Mucosa of rectum (tissue), 2 donors: ENCODE data around the gene PLXDC2.

Experiments used
- H3K27ac ChIP-seq, 2 donors: one replicate each; pipeline ENCODE4 v1.7.0; 2013; ENCODE audit warnings: inconsistent platforms in 2 of 2, low read depth in 2 of 2, low read length in 2 of 2
- H3K27me3 ChIP-seq, 2 donors: one replicate each; pipeline ENCODE4 v1.7.0; 2013; ENCODE audit warnings: low read length in 2 of 2; ENCODE audit not compliant: control insufficient read depth in 2 of 2, insufficient read depth in 2 of 2
- H3K36me3 ChIP-seq, 2 donors: one replicate each; pipeline ENCODE4 v1.7.0; 2013; ENCODE audit warnings: low read length in 2 of 2; ENCODE audit not compliant: control insufficient read depth in 2 of 2, insufficient read depth in 2 of 2
- H3K4me1 ChIP-seq, 2 donors: one replicate each; pipeline ENCODE4 v1.7.0; 2013; ENCODE audit warnings: low read length in 2 of 2, mild to moderate bottlenecking in 1 of 2; ENCODE audit not compliant: control insufficient read depth in 2 of 2, insufficient read depth in 2 of 2
- H3K4me3 ChIP-seq, 2 donors: one replicate each; pipeline ENCODE4 v1.7.0; 2013; ENCODE audit warnings: low read length in 2 of 2
- H3K9ac ChIP-seq, 2 donors: one replicate each; pipeline ENCODE4 v1.7.0; 2013; ENCODE audit warnings: low read length in 2 of 2, low read depth in 1 of 2, mild to moderate bottlenecking in 1 of 2
- H3K9me3 ChIP-seq, 2 donors: one replicate each; pipeline ENCODE4 v1.7.0; 2013; ENCODE audit warnings: low read length in 2 of 2; ENCODE audit not compliant: control insufficient read depth in 2 of 2
- donor health status: healthy.
- donor health status: Normal muscosa, but diverticular disease.

PLXDC2 gene

DNA sequence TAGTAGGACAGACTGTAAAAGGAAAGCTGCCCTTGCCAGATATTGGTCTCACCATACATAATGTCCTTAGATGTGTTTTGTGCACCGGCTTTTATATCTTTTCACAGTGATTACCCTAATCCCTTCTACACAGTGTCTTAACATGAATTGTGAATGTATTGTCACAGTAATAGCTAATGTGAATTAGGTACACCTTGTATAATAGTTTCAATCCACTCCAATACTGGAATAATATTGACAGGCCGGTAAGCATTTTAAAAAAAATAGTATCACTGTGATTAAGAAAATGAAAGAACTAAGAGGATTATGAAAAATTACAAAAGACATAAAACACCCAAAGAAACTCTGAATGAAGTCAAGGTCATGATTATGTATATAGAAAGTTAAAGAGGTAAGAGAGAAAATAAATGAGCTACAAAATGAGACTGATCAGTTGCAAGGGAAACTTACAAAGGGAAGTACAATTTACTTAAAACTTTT, 420.9 kb downstream of the PLXDC2 start:
- Histone ChIP-seq H3K36me3 (peaks cover 0 to 2% of the 10 kb centered on the region in 2 donors), H3K9ac (no peak overlapping the region), H3K4me1 (no peaks in the 10 kb centered on the region), H3K27me3 (no peaks in the 10 kb centered on the region), H3K4me3 (no peak overlapping the region), H3K9me3 (no peaks in the 10 kb centered on the region), H3K27ac (no peak overlapping the region)

DNA sequence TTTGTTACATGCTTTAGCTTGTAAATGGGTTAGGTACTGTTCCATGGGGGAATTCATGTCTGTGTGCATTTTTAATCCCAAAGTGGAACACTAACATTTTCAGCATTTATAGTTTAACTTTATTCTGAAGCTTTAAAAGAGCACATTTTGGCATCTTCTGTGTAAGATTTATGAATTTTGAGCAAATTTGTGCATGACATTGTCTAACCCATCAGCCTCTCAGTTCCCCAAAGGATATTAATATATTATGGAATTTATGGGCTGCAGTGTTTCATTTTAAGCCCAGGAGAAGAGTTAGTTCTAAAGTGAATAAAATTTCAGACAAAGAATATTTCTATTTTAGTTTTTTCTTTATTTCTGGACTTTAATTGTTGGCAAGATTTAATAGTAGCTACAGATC, 421.4 kb downstream of the PLXDC2 start:
- H3K9me3 ChIP-seq = no peaks in the 10 kb centered on the region
- H3K4me3 ChIP-seq = no peak overlapping the region
- H3K9ac ChIP-seq = no peak overlapping the region
- no peaks in the 10 kb centered on the region for H3K27me3 ChIP-seq
- peaks cover 0 to 2% of the 10 kb centered on the region in 2 donors for H3K36me3 ChIP-seq
- no peak overlapping the region for H3K27ac ChIP-seq
- H3K4me1 ChIP-seq = no peaks in the 10 kb centered on the region

DNA sequence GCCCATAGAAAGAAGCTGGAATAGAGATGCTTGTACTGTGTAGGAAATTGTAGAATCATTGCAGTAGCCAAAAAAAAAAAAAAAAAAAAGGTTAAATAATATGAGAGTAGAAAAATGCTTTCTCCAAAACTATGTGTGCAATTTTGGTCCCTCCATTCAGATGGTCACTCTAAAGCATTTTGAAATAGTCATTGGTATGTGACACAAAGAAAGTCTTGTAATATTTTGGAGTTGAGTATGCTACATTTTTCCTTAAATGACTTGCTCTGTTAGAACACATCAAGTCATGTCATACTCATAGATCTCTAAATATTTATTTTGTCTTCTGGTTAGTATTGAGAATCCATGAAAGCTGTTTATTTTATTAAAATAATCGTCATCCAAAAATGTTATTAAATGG, 424.4 kb downstream of the PLXDC2 start:
- Histone ChIP-seq H3K27ac (no peak overlapping the region), H3K9ac (no peak overlapping the region), H3K27me3 (no peaks in the 10 kb centered on the region), H3K4me1 (no peaks in the 10 kb centered on the region), H3K4me3 (no peak overlapping the region), H3K36me3 (peaks cover under 1 to 1% of the 10 kb centered on the region in 2 donors), H3K9me3 (no peaks in the 10 kb centered on the region)

DNA sequence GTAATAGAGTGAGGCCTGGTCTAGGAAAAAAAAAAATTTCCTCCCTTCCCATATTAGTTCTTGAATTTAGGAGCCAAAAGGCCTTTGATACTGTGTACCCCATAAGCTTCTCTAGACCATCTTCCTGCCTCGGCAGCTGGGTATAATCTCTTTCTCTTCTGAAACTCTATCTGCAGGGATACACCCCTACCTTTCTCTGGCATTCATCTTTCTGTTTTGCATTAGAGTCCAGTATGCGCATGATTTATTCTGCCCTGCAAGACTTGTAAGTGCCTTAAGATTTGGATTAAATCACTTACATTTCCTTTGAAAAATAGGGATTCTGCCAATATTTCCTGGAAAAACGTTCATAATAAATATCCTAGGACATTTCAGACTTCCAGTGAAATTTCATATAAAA, 431.2 kb downstream of the PLXDC2 start:
- Histone ChIP-seq H3K27ac (no peak overlapping the region), H3K4me3 (no peak overlapping the region), H3K9ac (no peak overlapping the region), H3K36me3 (peaks cover 9 to 10% of the 10 kb centered on the region in 2 donors), H3K9me3 (no peaks in the 10 kb centered on the region), H3K27me3 (no peaks in the 10 kb centered on the region), H3K4me1 (no peaks in the 10 kb centered on the region)

GRCh38 chr10:20247891-20248708, 431.9 kb downstream of the PLXDC2 start:
- H3K9me3 ChIP-seq = no peaks in the 10 kb centered on the region
- H3K9ac ChIP-seq = no peak overlapping the region
- H3K36me3 ChIP-seq = peaks cover 9 to 10% of the 10 kb centered on the region in 2 donors
- H3K4me1 ChIP-seq = no peaks in the 10 kb centered on the region
- no peak overlapping the region for H3K27ac ChIP-seq
- no peak overlapping the region for H3K4me3 ChIP-seq
- H3K27me3 ChIP-seq = no peaks in the 10 kb centered on the region

DNA sequence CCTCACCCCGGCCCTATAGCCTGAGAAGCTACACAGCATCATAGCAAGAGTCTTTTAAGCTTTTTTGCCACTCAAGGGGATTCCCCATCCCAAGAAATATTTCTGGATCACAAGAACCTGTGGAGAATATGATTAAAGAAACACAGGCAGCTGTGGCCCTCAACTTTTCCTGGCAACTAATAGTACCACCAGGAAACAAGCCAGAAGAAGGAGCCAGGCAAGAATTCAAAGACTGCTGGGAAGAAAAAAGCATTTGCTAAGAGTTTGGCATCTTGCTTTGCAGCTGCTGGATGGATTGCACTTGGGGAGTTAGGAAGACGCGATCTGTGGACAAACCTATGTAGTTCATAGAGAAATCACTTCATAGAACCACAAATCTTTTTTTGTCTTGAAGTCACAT, 437.8 kb downstream of the PLXDC2 start:
- no peaks in the 10 kb centered on the region for H3K36me3 ChIP-seq
- H3K27me3 ChIP-seq = no peaks in the 10 kb centered on the region
- no peaks in the 10 kb centered on the region for H3K4me1 ChIP-seq
- no peak overlapping the region for H3K9ac ChIP-seq
- no peak overlapping the region for H3K27ac ChIP-seq
- no peaks in the 10 kb centered on the region for H3K9me3 ChIP-seq
- H3K4me3 ChIP-seq = no peak overlapping the region

DNA sequence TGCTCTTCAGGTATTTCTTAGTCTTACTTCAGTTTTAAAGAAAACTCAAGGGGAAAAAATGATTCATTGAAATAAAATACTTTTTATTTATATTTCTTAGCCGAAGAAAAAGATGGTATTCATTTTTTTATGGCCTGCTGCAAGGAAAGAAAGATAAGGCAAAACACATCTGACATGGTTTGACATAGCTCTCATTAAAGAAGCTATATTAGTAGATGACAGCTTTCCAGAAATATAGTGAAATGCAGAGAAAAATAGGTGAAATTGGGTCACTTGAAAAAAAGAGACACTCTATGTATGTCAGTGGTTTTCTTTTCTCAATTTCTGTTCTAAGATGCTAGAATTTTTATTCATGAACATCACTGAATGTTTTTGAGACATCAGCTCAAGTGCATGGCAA, 438.3 kb downstream of the PLXDC2 start:
- Histone ChIP-seq H3K4me3 (no peak overlapping the region), H3K9me3 (no peaks in the 10 kb centered on the region), H3K27me3 (no peaks in the 10 kb centered on the region), H3K4me1 (no peaks in the 10 kb centered on the region), H3K36me3 (no peaks in the 10 kb centered on the region), H3K27ac (no peak overlapping the region), H3K9ac (no peak overlapping the region)

- Histone ChIP-seq H3K27ac (no peak overlapping the region), H3K9me3 (no peaks in the 10 kb centered on the region), H3K9ac (no peak overlapping the region), H3K4me1 (no peaks in the 10 kb centered on the region), H3K27me3 (no peaks in the 10 kb centered on the region), H3K36me3 (no peaks in the 10 kb centered on the region), H3K4me3 (no peak overlapping the region)
These were observed 440.7 kb downstream of the PLXDC2 start for GRCh38 chr10:20256969-20257368.

GRCh38 chr10:20257422-20257821, 441.2 kb downstream of the PLXDC2 start:
- no peaks in the 10 kb centered on the region for H3K36me3 ChIP-seq
- no peaks in the 10 kb centered on the region for H3K27me3 ChIP-seq
- no peak overlapping the region for H3K4me3 ChIP-seq
- no peak overlapping the region for H3K27ac ChIP-seq
- no peaks in the 10 kb centered on the region for H3K4me1 ChIP-seq
- H3K9ac ChIP-seq = no peak overlapping the region
- H3K9me3 ChIP-seq = no peaks in the 10 kb centered on the region

DNA sequence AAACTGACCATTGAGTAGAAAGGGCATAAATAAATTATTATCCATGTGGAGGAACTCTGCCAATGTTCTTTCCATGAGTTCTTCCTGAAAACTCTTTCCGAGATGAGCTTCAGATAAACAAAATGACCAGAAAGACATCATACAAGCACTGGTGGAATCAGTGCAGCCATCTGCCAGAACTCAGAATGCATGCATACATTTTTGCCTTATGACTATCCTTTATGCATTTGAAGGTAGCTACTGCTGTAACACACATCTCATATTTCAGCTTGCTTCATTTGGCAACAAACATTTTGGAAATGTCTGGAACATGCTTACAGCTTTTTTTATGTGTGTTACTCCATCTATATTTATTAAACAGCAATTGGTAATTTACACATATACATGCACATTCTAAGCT, 448.9 kb downstream of the PLXDC2 start:
- Histone ChIP-seq H3K4me1 (no peaks in the 10 kb centered on the region), H3K36me3 (no peaks in the 10 kb centered on the region), H3K9ac (no peak overlapping the region), H3K27me3 (no peaks in the 10 kb centered on the region), H3K4me3 (no peak overlapping the region), H3K9me3 (no peaks in the 10 kb centered on the region), H3K27ac (no peak overlapping the region)
